ENCODE measurements around the gene NAV2.

Gene NAV2

GRCh38 chr11:19770277-19770676, 57.6 kb downstream of the NAV2 start:
- no peak for TF ChIP-seq CTCF (IDR thresholded peaks at IDR 0.05; ENCODE audit: low read depth, low read length)
- DNase-seq (ENCODE audit: extremely low read depth, low read depth): no peak

- no peak for DNase-seq (ENCODE audit: extremely low read depth, low read depth)
Measured at GRCh38 chr11:19771463-19771862, 58.8 kb downstream of the NAV2 start.

GRCh38 chr11:19772480-19772879, 59.8 kb downstream of the NAV2 start:
- TF ChIP-seq CTCF (IDR thresholded peaks at IDR 0.05; ENCODE audit: low read depth, low read length): no peak
- DNase-seq (ENCODE audit: extremely low read depth, low read depth): no peak

More at GRCh38 chr11:19771463-19771862, 58.8 kb downstream of the NAV2 start:
- TF ChIP-seq CTCF (IDR thresholded peaks at IDR 0.05; ENCODE audit: low read depth, low read length): no peak

GRCh38 chr11:19774329-19774728, 61.7 kb downstream of the NAV2 start:
- no peak for TF ChIP-seq CTCF (IDR thresholded peaks at IDR 0.05; ENCODE audit: low read depth, low read length)

DNA sequence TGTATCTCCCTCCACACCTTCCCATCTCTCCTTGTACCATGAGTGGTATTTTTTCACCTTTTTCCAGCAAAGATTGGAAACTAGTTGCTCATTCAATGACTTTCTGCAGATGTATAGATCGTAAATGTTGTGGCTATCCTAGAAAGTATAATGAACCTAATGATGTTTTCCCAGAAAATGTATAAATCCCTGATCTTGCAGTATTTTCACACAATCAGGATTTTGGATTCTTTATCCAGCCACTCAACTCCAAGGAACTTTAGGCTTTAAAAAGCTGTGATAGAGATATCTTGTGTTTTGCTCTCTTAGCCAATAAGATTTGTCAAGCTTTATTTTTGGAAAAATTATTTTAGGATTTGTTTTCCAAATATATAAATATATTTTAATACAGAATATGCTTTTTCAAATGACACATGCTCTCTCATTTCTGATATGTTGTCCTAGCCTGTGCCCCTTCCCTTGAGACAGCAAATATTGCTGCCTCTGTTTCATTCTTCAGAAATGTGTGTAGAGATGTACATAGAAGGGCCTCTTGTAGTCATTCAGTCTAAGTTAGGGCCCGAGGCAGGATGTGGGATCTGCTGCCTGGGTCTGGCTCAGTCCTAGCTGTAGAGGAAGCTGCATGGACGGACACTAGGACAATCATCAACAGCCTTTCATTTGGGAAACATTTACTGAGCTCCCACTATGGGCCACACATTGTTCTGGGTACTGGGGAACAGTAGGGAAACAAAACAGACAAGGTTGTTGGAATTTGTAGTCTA, 62.4 kb downstream of the NAV2 start:
- no peak for TF ChIP-seq CTCF (IDR thresholded peaks at IDR 0.05; ENCODE audit: low read depth, low read length)
- no peak for DNase-seq (ENCODE audit: extremely low read depth, low read depth)

More at GRCh38 chr11:19774329-19774728, 61.7 kb downstream of the NAV2 start:
- DNase-seq (ENCODE audit: extremely low read depth, low read depth): no peak

DNA sequence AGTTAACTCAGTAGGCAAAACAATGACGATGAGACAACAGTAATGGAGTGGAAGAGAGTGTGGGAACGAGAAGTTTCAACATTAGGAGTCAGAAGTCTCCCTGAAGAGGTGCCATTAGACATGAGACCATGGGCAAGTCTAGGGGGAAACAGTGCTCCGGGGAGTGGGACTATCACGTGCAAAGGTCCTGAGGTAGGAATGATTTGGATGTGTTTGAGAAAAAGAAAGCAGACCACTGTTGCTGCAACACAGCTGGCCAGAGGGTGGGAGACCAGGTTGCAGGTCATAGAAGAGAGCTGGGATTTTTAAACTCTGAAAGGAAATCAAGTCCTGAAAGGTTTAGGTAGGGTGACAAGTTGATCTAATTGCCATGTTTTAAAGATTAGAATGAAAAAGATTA, 63.0 kb downstream of the NAV2 start:
- TF ChIP-seq CTCF (IDR thresholded peaks at IDR 0.05; ENCODE audit: low read depth, low read length): no peak
- no peak for DNase-seq (ENCODE audit: extremely low read depth, low read depth)

DNA sequence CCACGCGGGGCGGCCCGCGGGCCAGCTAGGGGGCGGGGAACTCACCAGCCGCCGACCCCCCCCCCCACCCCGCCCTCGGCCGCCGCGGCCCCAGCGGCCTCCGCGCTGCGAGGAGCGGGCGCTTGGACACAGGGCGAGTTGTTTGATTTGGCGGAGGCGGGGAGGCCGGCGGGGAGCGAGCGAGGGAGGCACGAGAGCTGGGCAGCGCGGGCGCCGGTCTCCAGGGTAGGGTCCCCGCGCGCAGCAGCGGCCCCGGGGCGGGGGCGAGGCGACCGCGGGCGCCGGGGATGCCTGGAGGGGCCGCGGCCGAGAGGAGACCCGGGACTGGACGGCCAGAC, 64.4 kb downstream of the NAV2 start:
- no peak for DNase-seq (ENCODE audit: extremely low read depth, low read depth)
- TF ChIP-seq CTCF (IDR thresholded peaks at IDR 0.05; ENCODE audit: low read depth, low read length): no peak

Data from AG09319 (cell line).